Activated naive CD4-positive, alpha-beta T cell treated with anti-CD3 and anti-CD28 coated beads for 36 hours (primary cell): Measurements from ENCODE around the gene PRSS50. TPM values are rescaled to one million over a fixed set of nuclear protein-coding genes. Genes with fewer than 3 reads are reported as not detected.

Source experiments
- CTCF ChIA-PET: fragments of 350-600 bp; sonication (Branson Sonifier 250); formaldehyde crosslinking; loops from one replicate; lab custom pipeline; 2021; ENCODE audit warnings: antibody characterized with exemption; lab: Charles Lee
- DNase-seq: peaks from one replicate; pipeline ENCODE4 v3.0.0-alpha.2; 2020
- H3K27ac Mint-ChIP-seq: one replicate; pipeline ENCODE4 v1.8.0; 2021; ENCODE audit warnings: mild to moderate bottlenecking, mixed read lengths
- H3K27me3 Mint-ChIP-seq: one replicate; pipeline ENCODE4 v1.8.0; 2021; ENCODE audit warnings: low read depth, mixed read lengths
- H3K36me3 Mint-ChIP-seq: one replicate; pipeline ENCODE4 v1.8.0; 2021; ENCODE audit warnings: low read depth, mixed read lengths
- H3K4me1 Mint-ChIP-seq: one replicate; pipeline ENCODE4 v1.8.0; 2021; ENCODE audit warnings: low read depth, mixed read lengths
- H3K4me3 Mint-ChIP-seq: one replicate; pipeline ENCODE4 v1.8.0; 2021; ENCODE audit warnings: mild to moderate bottlenecking, moderate library complexity, mixed read lengths
- H3K9me3 Mint-ChIP-seq: one replicate; pipeline ENCODE4 v1.8.0; 2021; ENCODE audit warnings: mixed read lengths
- intact Hi-C: fragments of 100-400 bp; cut with micrococcal nuclease; formaldehyde crosslinking; loops from one replicate; pipeline ENCODE4 v1.15.1; 2023
- total RNA-seq, 2 experiments: library from RNA; stranded (reverse); gene quantifications; one replicate each; pipeline ENCODE4 v1.2.3, GENCODE V29; 2021

PRSS50 gene
- total RNA-seq, 2 experiments from 2014 or later, result not detected

- Mint-ChIP-seq H3K9me3 (no peaks in the 10 kb centered on the region), H3K4me3 (no peak overlapping the region), H3K27ac (no peak overlapping the region), H3K4me1 (no peaks in the 10 kb centered on the region), H3K36me3 (peaks cover 8% of the 10 kb centered on the region), H3K27me3 (no peaks in the 10 kb centered on the region)
- CTCF ChIA-PET, result no interaction called here
- no peak for DNase-seq
- intact Hi-C loops, result no loop called here
Measured at GRCh38 chr3:46676601-46677410, 40.9 kb downstream of the PRSS50 start.

GRCh38 chr3:46675843-46676567 lies 41.7 kb downstream of the PRSS50 start:
- Mint-ChIP-seq H3K27me3 (no peaks in the 10 kb centered on the region), H3K9me3 (no peaks in the 10 kb centered on the region), H3K4me3 (no peak overlapping the region), H3K4me1 (no peaks in the 10 kb centered on the region), H3K27ac (no peak overlapping the region), H3K36me3 (peaks cover 8% of the 10 kb centered on the region)
- intact Hi-C loops, result no loop called here
- CTCF ChIA-PET, result no interaction called here
- no peak for DNase-seq

GRCh38 chr3:46675426-46675825 lies 42.2 kb downstream of the PRSS50 start:
- Mint-ChIP-seq H3K27ac (no peak overlapping the region), H3K36me3 (peaks cover 8% of the 10 kb centered on the region), H3K4me1 (no peaks in the 10 kb centered on the region), H3K9me3 (no peaks in the 10 kb centered on the region), H3K27me3 (no peaks in the 10 kb centered on the region), H3K4me3 (no peak overlapping the region)
- CTCF ChIA-PET, result no interaction called here
- no peak for DNase-seq
- intact Hi-C loops, result no loop called here

- CTCF ChIA-PET, result no interaction called here
- intact Hi-C loops, result no loop called here
- H3K4me1 Mint-ChIP-seq, result no peaks in the 10 kb centered on the region
Measured at GRCh38 chr3:46674031-46674845, 43.4 kb downstream of the PRSS50 start.

GRCh38 chr3:46673151-46674030 lies 44.3 kb downstream of the PRSS50 start:
- no peak overlapping the region for H3K27ac Mint-ChIP-seq
- H3K4me3 Mint-ChIP-seq, result no peak overlapping the region
- peaks cover 6% of the 10 kb centered on the region for H3K36me3 Mint-ChIP-seq
- intact Hi-C loops, result no loop called here
- no peaks in the 10 kb centered on the region for H3K9me3 Mint-ChIP-seq
- DNase-seq, result no peak
- H3K27me3 Mint-ChIP-seq, result no peaks in the 10 kb centered on the region
- CTCF ChIA-PET, result no interaction called here
- H3K4me1 Mint-ChIP-seq, result no peaks in the 10 kb centered on the region

More at GRCh38 chr3:46674031-46674845, 43.4 kb downstream of the PRSS50 start:
- peak; percentile 1 for DNase-seq
- H3K9me3 Mint-ChIP-seq, result no peaks in the 10 kb centered on the region
- H3K4me3 Mint-ChIP-seq, result no peak overlapping the region
- H3K36me3 Mint-ChIP-seq, result peaks cover 6% of the 10 kb centered on the region
- no peak overlapping the region for H3K27ac Mint-ChIP-seq
- no peaks in the 10 kb centered on the region for H3K27me3 Mint-ChIP-seq

GRCh38 chr3:46672349-46672695 lies 45.3 kb downstream of the PRSS50 start:
- no peaks in the 10 kb centered on the region for H3K27me3 Mint-ChIP-seq
- H3K9me3 Mint-ChIP-seq, result no peaks in the 10 kb centered on the region
- CTCF ChIA-PET, result interaction anchor here (2.0 kb wide), 1 partner anchor 183 kb away, joined by 5 read pairs; no protein-coding TSS in a partner anchor
- intact Hi-C loops, result no loop called here
- DNase-seq, result peak; percentile 1
- no peaks in the 10 kb centered on the region for H3K4me1 Mint-ChIP-seq
- peaks cover 6% of the 10 kb centered on the region for H3K36me3 Mint-ChIP-seq
- H3K4me3 Mint-ChIP-seq, result no peak overlapping the region
- no peak overlapping the region for H3K27ac Mint-ChIP-seq

- CTCF ChIA-PET, result interaction anchor here (2.0 kb wide), 1 partner anchor 182 kb away, joined by 5 read pairs; no protein-coding TSS in a partner anchor
- peaks cover 6% of the 10 kb centered on the region for H3K36me3 Mint-ChIP-seq
- H3K4me1 Mint-ChIP-seq, result no peaks in the 10 kb centered on the region
- peak; percentile 2 for DNase-seq
- no peak overlapping the region for H3K27ac Mint-ChIP-seq
- no peaks in the 10 kb centered on the region for H3K9me3 Mint-ChIP-seq
- no peaks in the 10 kb centered on the region for H3K27me3 Mint-ChIP-seq
- H3K4me3 Mint-ChIP-seq, result no peak overlapping the region
- intact Hi-C loops, result no loop called here
Measured at GRCh38 chr3:46671541-46672348, 45.9 kb downstream of the PRSS50 start.

- Mint-ChIP-seq H3K36me3 (peaks cover 6% of the 10 kb centered on the region), H3K9me3 (no peaks in the 10 kb centered on the region), H3K27me3 (no peaks in the 10 kb centered on the region), H3K4me1 (no peaks in the 10 kb centered on the region), H3K27ac (no peak overlapping the region), H3K4me3 (no peak overlapping the region)
- intact Hi-C loops, result no loop called here
- CTCF ChIA-PET, result interaction anchor here (0.6 to 2.0 kb wide), 2 partner anchors 181 to 977 kb away, joined by 5 read pairs; no protein-coding TSS in a partner anchor
- DNase-seq, result peak; percentile 3
Measured at GRCh38 chr3:46670891-46671427, 46.7 kb downstream of the PRSS50 start.

- DNase-seq, result no peak
- H3K9me3 Mint-ChIP-seq, result no peaks in the 10 kb centered on the region
- H3K27me3 Mint-ChIP-seq, result no peaks in the 10 kb centered on the region
- H3K27ac Mint-ChIP-seq, result no peak overlapping the region
- CTCF ChIA-PET, result interaction anchor here (0.6 to 2.0 kb wide), 3 partner anchors 160 to 976 kb away, joined by 3 to 5 read pairs (median 5); no protein-coding TSS in a partner anchor
- peaks cover 6% of the 10 kb centered on the region for H3K36me3 Mint-ChIP-seq
- no peaks in the 10 kb centered on the region for H3K4me1 Mint-ChIP-seq
- intact Hi-C loops, result no loop called here
- no peak overlapping the region for H3K4me3 Mint-ChIP-seq
Measured at GRCh38 chr3:46670000-46670890, 47.4 kb downstream of the PRSS50 start.
